GM10266 (cell line): ENCODE data around the gene VAV3.

Experiments
- DNase-seq: peaks from one replicate; pipeline ENCODE4 v3.0.0; 2012; ENCODE audit errors: extremely low spot score
- CTCF ChIP-seq: IDR thresholded peaks from 2 replicates; pipeline ENCODE4 v1.5.1; 2012; ENCODE audit warnings: mild to moderate bottlenecking, low read depth; ENCODE audit not compliant: control insufficient read depth, insufficient read depth; ENCODE audit errors: missing control alignments

Gene VAV3

GRCh38 chr1:107838056-107838455 is 126.9 kb downstream of the VAV3 start:
- TF ChIP-seq CTCF: no peak

DNA sequence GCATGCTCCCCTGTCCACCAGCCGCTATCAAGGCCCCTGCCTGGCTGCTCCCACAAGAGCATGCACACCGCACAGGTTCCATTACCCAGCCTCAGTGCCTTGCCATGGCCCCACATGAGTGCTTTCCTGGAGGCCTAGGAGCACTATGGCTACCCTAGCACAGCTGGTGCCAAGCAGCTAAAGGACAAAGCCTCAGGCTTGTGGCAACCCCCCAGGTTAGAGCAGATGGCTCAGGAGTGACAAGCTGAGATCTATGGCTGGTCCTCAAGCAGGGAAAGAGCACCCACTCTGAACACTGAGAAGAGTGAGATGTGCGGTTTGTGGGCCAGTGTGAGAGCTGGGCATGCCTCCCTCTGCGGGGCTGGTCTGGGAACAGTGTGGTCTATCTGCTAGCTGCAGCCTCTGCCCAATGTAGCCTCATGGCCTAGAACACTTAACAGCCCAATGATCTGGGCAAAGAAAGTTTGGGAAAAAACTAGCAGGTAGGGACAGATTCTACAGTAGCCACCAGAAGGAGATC is 129.8 kb downstream of the VAV3 start:
- no peak for DNase-seq
- TF ChIP-seq CTCF: no peak

More at GRCh38 chr1:107838056-107838455, 126.9 kb downstream of the VAV3 start:
- DNase-seq: no peak

GRCh38 chr1:107833061-107833460 is 131.9 kb downstream of the VAV3 start:
- DNase-seq: no peak
- TF ChIP-seq CTCF: no peak

DNA sequence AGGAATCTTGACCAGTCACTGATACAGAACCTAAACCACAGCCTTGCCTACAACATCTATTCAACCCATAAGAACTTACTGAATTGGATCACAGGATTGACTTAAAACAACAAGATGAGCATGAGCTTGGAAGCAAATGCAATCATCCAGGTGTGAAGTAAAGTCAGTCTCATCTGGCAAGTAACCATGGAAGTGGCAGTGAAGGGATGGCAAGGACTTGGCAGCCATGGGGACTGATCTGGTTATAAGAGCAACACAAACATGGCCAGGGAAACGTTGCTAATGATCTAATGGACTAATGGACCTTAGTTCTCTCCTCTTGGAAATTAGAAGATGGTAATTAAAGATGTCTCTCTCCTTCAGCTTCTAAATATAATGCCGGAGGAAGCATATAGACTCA is 133.1 kb downstream of the VAV3 start:
- no peak for TF ChIP-seq CTCF
- no peak for DNase-seq

GRCh38 chr1:107830526-107830925 is 134.5 kb downstream of the VAV3 start:
- TF ChIP-seq CTCF: no peak
- DNase-seq: no peak

- no peak for TF ChIP-seq CTCF
- no peak for DNase-seq
Observed at GRCh38 chr1:107830075-107830474, 134.9 kb downstream of the VAV3 start.

DNA sequence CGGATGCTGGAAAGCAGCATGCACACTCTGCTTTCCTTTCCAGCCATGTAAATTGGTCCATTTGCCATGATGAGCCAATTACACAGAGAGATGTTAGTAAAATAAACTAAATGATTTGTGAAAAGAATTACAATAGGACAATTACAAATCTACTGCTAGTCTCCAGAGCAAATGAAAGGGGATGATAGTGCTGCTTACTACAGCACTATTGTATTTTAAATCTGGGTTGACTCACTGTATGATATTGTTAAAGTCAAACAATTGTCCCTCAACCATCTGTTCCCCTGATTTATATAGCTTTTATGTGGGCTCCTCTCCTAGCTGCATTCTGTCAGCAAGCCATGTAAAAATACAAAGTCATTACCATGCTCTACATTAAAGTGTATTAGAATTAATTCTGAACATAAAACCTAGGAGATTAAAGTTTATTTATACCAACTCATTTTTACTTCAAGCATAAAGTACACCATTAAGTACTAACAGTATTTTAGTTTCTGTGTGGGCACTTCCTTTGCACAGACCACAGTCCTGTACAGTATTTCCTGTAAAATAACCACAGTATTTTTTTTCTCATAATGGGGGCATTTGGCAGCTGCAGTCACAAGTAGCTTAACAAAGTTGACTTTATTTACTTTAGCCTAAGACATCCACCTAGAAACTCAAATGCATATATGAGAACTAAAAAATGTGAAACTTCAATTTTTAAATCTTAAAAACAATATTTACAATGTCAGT is 135.8 kb downstream of the VAV3 start:
- DNase-seq: no peak
- TF ChIP-seq CTCF: no peak
